ENCODE data around the gene LITAFD.
"Not testable (repeated sequence)": the region's sequence is repeated elsewhere in the genome, so short reads cannot be mapped to it uniquely, and the experiment has no call there.

Gene LITAFD

GRCh38 chr16:8882041-8882617 is at the start of gene LITAFD:
TSS of gene LITAFD (plus strand) at chr16:8882351. CDS start at chr16:8884356, 2,005 bp downstream.
- DNase-seq, result no peak

- DNase-seq, result no peak
These were observed 49.4 kb upstream of the LITAFD start for GRCh38 chr16:8832717-8833105.

GRCh38 chr16:8836797-8837196 is 45.4 kb upstream of the LITAFD start:
- DNase-seq, result not testable (repeated sequence)

GRCh38 chr16:8837594-8837993 is 44.6 kb upstream of the LITAFD start:
- not testable (repeated sequence) for DNase-seq

GRCh38 chr16:8842016-8842415 is 40.1 kb upstream of the LITAFD start:
- not testable (repeated sequence) for DNase-seq

GRCh38 chr16:8843296-8843695 is 38.9 kb upstream of the LITAFD start:
- DNase-seq, result not testable (repeated sequence)

GRCh38 chr16:8845699-8846298 is 36.4 kb upstream of the LITAFD start:
- DNase-seq, result no peak

- DNase-seq, result no peak
These were observed 35.7 kb upstream of the LITAFD start for GRCh38 chr16:8846401-8846932.

GRCh38 chr16:8847145-8847544 is 35.0 kb upstream of the LITAFD start:
- DNase-seq, result no peak

GRCh38 chr16:8847623-8848022 is 34.5 kb upstream of the LITAFD start:
- no peak for DNase-seq

- no peak for DNase-seq
These were observed 33.8 kb upstream of the LITAFD start for GRCh38 chr16:8848231-8848938.

- DNase-seq, result no peak
These were observed 33.2 kb upstream of the LITAFD start for GRCh38 chr16:8848939-8849391.

GRCh38 chr16:8849411-8850011 is 32.6 kb upstream of the LITAFD start:
- DNase-seq, result no peak

GRCh38 chr16:8850279-8850885 is 31.8 kb upstream of the LITAFD start:
- no peak for DNase-seq

- no peak for DNase-seq
These were observed 30.3 kb upstream of the LITAFD start for GRCh38 chr16:8851761-8852403.

GRCh38 chr16:8852534-8852933 is 29.6 kb upstream of the LITAFD start:
- DNase-seq, result no peak

GRCh38 chr16:8853150-8853549 is 29.0 kb upstream of the LITAFD start:
- no peak for DNase-seq

- no peak for DNase-seq
These were observed 28.5 kb upstream of the LITAFD start for GRCh38 chr16:8853611-8854010.

GRCh38 chr16:8854298-8854948 is 27.7 kb upstream of the LITAFD start:
- DNase-seq, result no peak

- DNase-seq, result no peak
These were observed 26.9 kb upstream of the LITAFD start for GRCh38 chr16:8855051-8855786.

GRCh38 chr16:8855972-8856371 is 26.2 kb upstream of the LITAFD start:
- no peak for DNase-seq

Data from eye (tissue), 1 donor.